ENCODE data around the gene GCFC2. TPM values are rescaled to one million over a fixed set of nuclear protein-coding genes. Genes with fewer than 3 reads are reported as not detected.

The GCFC2 gene
- total and polyA plus RNA-seq, 9 of the 15 experiments (the other 6 are each of a cell fraction or from before 2014, with no cell fraction given): 10.5 to 40.6 (median 23.0) TPM

DNA sequence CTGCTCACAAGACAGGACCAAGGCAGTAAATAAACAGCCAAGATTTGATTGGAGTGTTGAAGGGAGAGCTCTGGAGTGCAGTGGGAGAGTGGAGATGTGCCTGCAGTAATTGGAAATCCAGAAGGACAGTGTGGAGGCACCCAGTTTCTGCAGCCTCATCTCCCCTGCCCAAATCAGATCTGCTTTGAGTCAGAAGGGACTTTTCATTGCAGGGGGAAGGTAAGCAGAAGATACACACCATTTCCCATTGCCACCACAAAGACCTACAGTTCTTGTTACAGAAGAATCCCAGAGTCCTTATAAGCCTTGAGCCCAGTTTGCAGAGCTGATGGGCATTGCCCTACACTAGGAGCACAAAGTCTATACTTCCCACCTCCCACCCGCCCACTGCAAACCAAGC, 27.2 kb upstream of the GCFC2 start:
- Histone ChIP-seq H3K9ac (ENCODE audit: insufficient read depth in 1 of 2, low read depth in 2 of 2, low read length in 2 of 2) (no peak overlapping the region), H3K4me2 (ENCODE audit: insufficient read depth, low read length) (no peak overlapping the region), H3K27me3 (ENCODE audit: control insufficient read depth in 2 of 2, insufficient read depth in 2 of 2, low read length in 2 of 2) (no peaks in the 10 kb centered on the region), H3K79me2 (ENCODE audit: control insufficient read depth, insufficient read depth, low read length) (no peaks in the 10 kb centered on the region), H4K20me1 (replicated peaks; ENCODE audit: control insufficient read depth, insufficient read depth, low read length) (no peaks in the 10 kb centered on the region), H3K4me1 (replicated peaks in 1 of 2; ENCODE audit: control insufficient read depth in 2 of 2, insufficient read depth in 2 of 2, low read length in 2 of 2) (no peaks in the 10 kb centered on the region), H3K27ac (ENCODE audit: extremely low read depth, low read depth, low read length) (no peak overlapping the region), H3K9me3 (replicated peaks; ENCODE audit: control insufficient read depth, insufficient read depth, low read depth, low read length) (no peaks in the 10 kb centered on the region), H3K36me3 (ENCODE audit: control insufficient read depth, insufficient read depth, low read length) (no peaks in the 10 kb centered on the region), H3K9me1 (ENCODE audit: control insufficient read depth, insufficient read depth, low read length) (no peaks in the 10 kb centered on the region), H2AFZ (ENCODE audit: low read depth, low read length) (no peak overlapping the region), H3K4me3 (no peak overlapping the region)
- no TSS peak for BruUV-seq (replicated peaks)
- intact Hi-C loops (cut with micrococcal nuclease) (no loop called here), in situ Hi-C loops (cut with MboI) (no loop called here)
- ATAC-seq (no peak), FAIRE-seq (no peak), DNase-seq (ENCODE audit: extremely low read depth in 1 of 4, low spot score in 3 of 4) (no peak)
- ChIA-PET POLR2A (no interaction called here), CTCF (ENCODE audit: low intra/inter-chr PET ratio) (no interaction called here)
- 0% methylated on average over 1 of the region's 1 CpG for WGBS (ENCODE audit: insufficient coverage, low coverage, missing lambda C conversion rate)
- TF ChIP-seq POLR3A (IDR thresholded peaks at IDR 0.05; ENCODE audit: borderline replicate concordance, extremely low read depth, insufficient read depth, insufficient read length) (no peak), RFX5 (IDR thresholded peaks at IDR 0.05; ENCODE audit: low read depth, low read length) (no peak), RNF2 (IDR thresholded peaks at IDR 0.05) (no peak), ZKSCAN3 (CRISPR knock-in tag; IDR thresholded peaks at IDR 0.05) (no peak), MCM5 (IDR thresholded peaks at IDR 0.05; ENCODE audit: low read depth) (no peak), PTRF (tag; IDR thresholded peaks at IDR 0.05) (no peak), RBM25 (IDR thresholded peaks at IDR 0.05; ENCODE audit: low read depth, low read length, severe bottlenecking) (no peak), LCOR (CRISPR knock-in tag; IDR thresholded peaks at IDR 0.05) (no peak), TRIM24 (IDR thresholded peaks at IDR 0.05) (no peak), ZEB2 (IDR thresholded peaks at IDR 0.05) (no peak)
- TF ChIP-seq, protein P1, sequence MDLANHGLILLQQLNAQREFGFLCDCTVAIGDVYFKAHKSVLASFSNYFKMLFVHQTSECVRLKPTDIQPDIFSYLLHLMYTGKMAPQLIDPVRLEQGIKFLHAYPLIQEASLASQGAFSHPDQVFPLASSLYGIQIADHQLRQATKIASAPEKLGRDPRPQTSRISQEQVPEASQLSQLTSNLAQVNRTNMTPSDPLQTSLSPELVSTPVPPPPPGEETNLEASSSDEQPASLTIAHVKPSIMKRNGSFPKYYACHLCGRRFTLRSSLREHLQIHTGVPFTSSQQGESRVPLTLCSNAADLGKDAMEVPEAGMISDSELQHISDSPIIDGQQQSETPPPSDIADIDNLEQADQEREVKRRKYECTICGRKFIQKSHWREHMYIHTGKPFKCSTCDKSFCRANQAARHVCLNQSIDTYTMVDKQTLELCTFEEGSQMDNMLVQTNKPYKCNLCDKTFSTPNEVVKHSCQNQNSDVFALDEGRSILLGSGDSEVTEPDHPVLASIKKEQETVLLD (IDR thresholded peaks at IDR 0.05): no peak
- TF ChIP-seq, protein P2, sequence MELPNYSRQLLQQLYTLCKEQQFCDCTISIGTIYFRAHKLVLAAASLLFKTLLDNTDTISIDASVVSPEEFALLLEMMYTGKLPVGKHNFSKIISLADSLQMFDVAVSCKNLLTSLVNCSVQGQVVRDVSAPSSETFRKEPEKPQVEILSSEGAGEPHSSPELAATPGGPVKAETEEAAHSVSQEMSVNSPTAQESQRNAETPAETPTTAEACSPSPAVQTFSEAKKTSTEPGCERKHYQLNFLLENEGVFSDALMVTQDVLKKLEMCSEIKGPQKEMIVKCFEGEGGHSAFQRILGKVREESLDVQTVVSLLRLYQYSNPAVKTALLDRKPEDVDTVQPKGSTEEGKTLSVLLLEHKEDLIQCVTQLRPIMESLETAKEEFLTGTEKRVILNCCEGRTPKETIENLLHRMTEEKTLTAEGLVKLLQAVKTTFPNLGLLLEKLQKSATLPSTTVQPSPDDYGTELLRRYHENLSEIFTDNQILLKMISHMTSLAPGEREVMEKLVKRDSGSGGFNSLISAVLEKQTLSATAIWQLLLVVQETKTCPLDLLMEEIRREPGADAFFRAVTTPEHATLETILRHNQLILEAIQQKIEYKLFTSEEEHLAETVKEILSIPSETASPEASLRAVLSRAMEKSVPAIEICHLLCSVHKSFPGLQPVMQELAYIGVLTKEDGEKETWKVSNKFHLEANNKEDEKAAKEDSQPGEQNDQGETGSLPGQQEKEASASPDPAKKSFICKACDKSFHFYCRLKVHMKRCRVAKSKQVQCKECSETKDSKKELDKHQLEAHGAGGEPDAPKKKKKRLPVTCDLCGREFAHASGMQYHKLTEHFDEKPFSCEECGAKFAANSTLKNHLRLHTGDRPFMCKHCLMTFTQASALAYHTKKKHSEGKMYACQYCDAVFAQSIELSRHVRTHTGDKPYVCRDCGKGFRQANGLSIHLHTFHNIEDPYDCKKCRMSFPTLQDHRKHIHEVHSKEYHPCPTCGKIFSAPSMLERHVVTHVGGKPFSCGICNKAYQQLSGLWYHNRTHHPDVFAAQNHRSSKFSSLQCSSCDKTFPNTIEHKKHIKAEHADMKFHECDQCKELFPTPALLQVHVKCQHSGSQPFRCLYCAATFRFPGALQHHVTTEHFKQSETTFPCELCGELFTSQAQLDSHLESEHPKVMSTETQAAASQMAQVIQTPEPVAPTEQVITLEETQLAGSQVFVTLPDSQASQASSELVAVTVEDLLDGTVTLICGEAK (IDR thresholded peaks at IDR 0.05): no peak
- TF ChIP-seq, protein P2 (CRISPR knock-in tag; IDR thresholded peaks at IDR 0.05): no peak

Measured in K562 (cell line).